Lung (tissue), 12 donors: ENCODE measurements around the gene KCNK1. TPM values are rescaled to one million over a fixed set of nuclear protein-coding genes. Genes with fewer than 3 reads are reported as not detected.

ENCODE experiments used
- ATAC-seq: fragments of 200-7000 bp; cut with Tn5 transposase; one replicate; pipeline ENCODE4 v1.9.1; 2020; ENCODE audit warnings: moderate number of reproducible peaks; ENCODE audit not compliant: insufficient read depth, low FRiP score
- DNase-seq, 3 donors: peaks; one replicate each; pipeline ENCODE4 v3.0.0-alpha.2; 2013 to 2017
- H3K27ac ChIP-seq, 2 donors: one replicate each; pipeline ENCODE4 v1.5.1; 2013; ENCODE audit warnings: mild to moderate bottlenecking in 2 of 2, moderate library complexity in 2 of 2, control low read depth in 1 of 2, inconsistent platforms in 1 of 2, low read depth in 1 of 2, low read length in 1 of 2
- H3K27me3 ChIP-seq, 3 donors: one replicate each; pipeline ENCODE4 v1.5.1; 2013; ENCODE audit warnings: low read length in 2 of 3; ENCODE audit not compliant: control insufficient read depth in 3 of 3, insufficient read depth in 3 of 3
- H3K36me3 ChIP-seq, 4 donors: one replicate each; pipeline ENCODE4 v1.5.1; 2013; ENCODE audit warnings: low read length in 4 of 4, mild to moderate bottlenecking in 1 of 4, moderate library complexity in 1 of 4; ENCODE audit not compliant: control insufficient read depth in 4 of 4, insufficient read depth in 4 of 4
- H3K4me1 ChIP-seq, 5 donors: one replicate each; pipeline ENCODE4 v1.5.1; 2013; ENCODE audit warnings: low read length in 5 of 5, mild to moderate bottlenecking in 2 of 5, moderate library complexity in 1 of 5; ENCODE audit not compliant: control insufficient read depth in 5 of 5, insufficient read depth in 5 of 5
- H3K4me3 ChIP-seq: one replicate; pipeline ENCODE4 v1.5.1; 2013; ENCODE audit warnings: mild to moderate bottlenecking, control low read depth, moderate library complexity
- H3K9ac ChIP-seq, 2 donors: one replicate each; pipeline ENCODE4 v1.5.1; 2013; ENCODE audit warnings: low read length in 2 of 2, control low read depth in 1 of 2; ENCODE audit not compliant: insufficient read depth in 1 of 2
- H3K9me3 ChIP-seq, 4 donors: one replicate each; pipeline ENCODE4 v1.5.1; 2013; ENCODE audit warnings: low read length in 3 of 4, mild to moderate bottlenecking in 1 of 4, moderate library complexity in 1 of 4; ENCODE audit not compliant: control insufficient read depth in 4 of 4, insufficient read depth in 3 of 4
- WGBS, 2 donors: extraction: QIAGEN DNeasy Blood & Tissue Kit; methylation state at CpG; one replicate each; pipeline ENCODE4 v1.1.7; 2013; 5-methylcytosine and 5-hydroxymethylcytosine counted together
- polyA plus RNA-seq, 2 donors: library from polyadenylated mRNA; stranded (reverse); fragments of 200-250 nt; gene quantifications; one replicate each; pipeline ENCODE4 v1.2.1, GENCODE V29; 2013
- total RNA-seq, 2 donors: library from RNA; depleted of rRNA in 1 of 2; stranded (reverse); fragments of >200 nt in 1 of 2; gene quantifications; one replicate each; pipeline ENCODE4 v1.2.1, GENCODE V29; 2014 to 2021
- TF ChIP-seq, protein P1 (sequence below): IDR thresholded peaks from 2 replicates; pipeline ENCODE4 v1.5.1; 2012; ENCODE audit warnings: mild to moderate bottlenecking; ENCODE audit errors: control extremely low read depth, extremely low read depth
- donor health status: control.
- donor health status: control.
- donor health status: Bipolar disorder and iron deficiency.
- donor health status: healthy.
- donor health status: DM: yes; HTN: yes; CAD: no.

Gene KCNK1
- total and polyA plus RNA-seq, 4 donors = 8.9 to 13.1 (median 11.2) TPM

DNA sequence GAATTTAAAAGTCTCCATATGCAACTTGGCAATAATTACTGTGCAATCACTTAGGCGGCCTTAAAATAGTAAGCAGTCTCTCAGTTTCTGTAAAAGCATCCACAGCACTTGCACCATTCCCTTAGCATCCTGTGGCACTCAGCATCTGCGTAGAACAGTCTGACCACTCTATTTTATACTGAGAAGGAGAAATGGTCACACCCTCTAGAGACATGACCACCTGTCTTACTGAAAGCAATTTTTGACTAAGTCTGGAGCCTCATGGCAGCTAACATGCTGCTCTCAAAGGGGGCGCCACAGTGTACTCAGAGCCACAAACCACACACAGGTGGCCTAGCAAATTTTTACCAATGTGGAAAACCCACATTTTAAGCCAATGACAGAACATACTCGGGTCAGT, 62.0 kb downstream of the KCNK1 start:
- DNase-seq (no peak), ATAC-seq (no peak)
- Histone ChIP-seq H3K9ac (no peak overlapping the region), H3K36me3 (no peaks in the 10 kb centered on the region), H3K9me3 (no peaks in the 10 kb centered on the region), H3K27me3 (no peaks in the 10 kb centered on the region), H3K4me3 (no peak overlapping the region), H3K27ac (no peak overlapping the region), H3K4me1 (peaks cover 0 to 6% (median 0%) of the 10 kb centered on the region in 5 donors)
- TF ChIP-seq, protein P1, sequence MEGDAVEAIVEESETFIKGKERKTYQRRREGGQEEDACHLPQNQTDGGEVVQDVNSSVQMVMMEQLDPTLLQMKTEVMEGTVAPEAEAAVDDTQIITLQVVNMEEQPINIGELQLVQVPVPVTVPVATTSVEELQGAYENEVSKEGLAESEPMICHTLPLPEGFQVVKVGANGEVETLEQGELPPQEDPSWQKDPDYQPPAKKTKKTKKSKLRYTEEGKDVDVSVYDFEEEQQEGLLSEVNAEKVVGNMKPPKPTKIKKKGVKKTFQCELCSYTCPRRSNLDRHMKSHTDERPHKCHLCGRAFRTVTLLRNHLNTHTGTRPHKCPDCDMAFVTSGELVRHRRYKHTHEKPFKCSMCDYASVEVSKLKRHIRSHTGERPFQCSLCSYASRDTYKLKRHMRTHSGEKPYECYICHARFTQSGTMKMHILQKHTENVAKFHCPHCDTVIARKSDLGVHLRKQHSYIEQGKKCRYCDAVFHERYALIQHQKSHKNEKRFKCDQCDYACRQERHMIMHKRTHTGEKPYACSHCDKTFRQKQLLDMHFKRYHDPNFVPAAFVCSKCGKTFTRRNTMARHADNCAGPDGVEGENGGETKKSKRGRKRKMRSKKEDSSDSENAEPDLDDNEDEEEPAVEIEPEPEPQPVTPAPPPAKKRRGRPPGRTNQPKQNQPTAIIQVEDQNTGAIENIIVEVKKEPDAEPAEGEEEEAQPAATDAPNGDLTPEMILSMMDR = no peak
- WGBS, 2 donors = 92 to 93% methylated on average over 4 of the region's 4 CpGs

DNA sequence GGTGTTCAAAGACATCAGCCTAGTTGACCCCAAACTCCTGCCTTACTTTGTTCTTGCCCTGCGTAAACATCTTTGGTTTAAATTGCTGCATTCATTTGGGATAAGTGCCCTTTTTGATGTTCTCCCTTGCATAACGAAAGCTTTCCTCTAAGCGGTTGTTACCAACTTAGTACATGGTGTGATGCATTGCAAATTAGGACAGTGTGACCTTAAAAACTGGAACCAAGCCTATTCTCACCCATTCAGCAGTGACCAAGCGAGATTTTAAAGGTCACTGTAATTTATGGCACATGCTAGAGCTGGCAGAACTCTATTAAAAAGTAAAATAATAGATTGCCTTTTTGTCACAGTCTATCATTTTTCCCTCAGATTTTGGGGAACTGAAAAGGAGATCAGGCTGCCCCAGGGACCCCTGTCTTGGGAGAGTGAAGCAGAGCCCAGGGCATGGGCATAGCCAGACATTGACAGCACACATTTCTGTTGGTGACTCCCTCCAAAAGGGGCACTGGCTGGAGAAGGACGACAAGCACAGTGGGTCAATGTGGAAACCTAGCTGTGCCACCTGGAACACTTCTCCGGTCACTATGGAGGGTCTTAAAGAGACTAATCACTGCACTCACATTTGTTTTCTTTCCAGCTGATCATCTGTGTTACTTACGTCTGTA, 63.9 kb downstream of the KCNK1 start:
- no peaks in the 10 kb centered on the region for H3K27me3 ChIP-seq
- no peak overlapping the region for H3K27ac ChIP-seq
- no peaks in the 10 kb centered on the region for H3K36me3 ChIP-seq
- H3K4me3 ChIP-seq = no peak overlapping the region
- H3K9me3 ChIP-seq = no peaks in the 10 kb centered on the region
- no peak overlapping the region for H3K9ac ChIP-seq
- TF ChIP-seq, protein P1 = no peak
- ATAC-seq = no peak
- WGBS, 2 donors = 77 to 78% methylated on average over 7 of the region's 7 CpGs
- H3K4me1 ChIP-seq = peaks cover 0 to 5% (median 0%) of the 10 kb centered on the region in 5 donors
- DNase-seq = no peak

DNA sequence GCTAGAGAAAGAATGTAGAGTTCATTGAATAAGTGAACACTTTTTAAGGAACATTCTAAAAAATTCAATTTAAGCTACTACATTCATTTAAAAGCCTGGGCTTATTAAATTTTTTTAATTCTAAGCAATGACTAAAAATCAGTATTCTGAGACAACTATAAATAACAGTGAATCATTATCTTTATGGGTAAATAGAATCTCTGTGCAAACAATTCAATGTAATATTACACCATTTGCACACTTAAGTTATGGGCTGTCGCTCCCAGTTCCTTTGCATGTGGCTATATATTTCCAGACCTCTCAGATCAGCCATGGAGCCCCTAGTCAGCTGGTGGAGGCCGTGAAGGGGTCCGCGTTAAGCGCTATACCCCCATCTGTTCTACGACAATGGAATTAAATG, 65.1 kb downstream of the KCNK1 start:
- Histone ChIP-seq H3K4me1 (no peaks in the 10 kb centered on the region), H3K4me3 (no peak overlapping the region), H3K27ac (no peak overlapping the region), H3K27me3 (no peaks in the 10 kb centered on the region), H3K36me3 (no peaks in the 10 kb centered on the region), H3K9me3 (no peaks in the 10 kb centered on the region), H3K9ac (no peak overlapping the region)
- ATAC-seq (no peak), DNase-seq (no peak)
- TF ChIP-seq, protein P1 = no peak
- 88% methylated on average over 6 of the region's 6 CpGs for WGBS, 2 donors
